BE2C (cell line): ENCODE results near the gene ARPC2.

Experiments used
- DNase-seq: peaks from one replicate; pipeline ENCODE4 v3.0.0-alpha.2; 2020
- H3K27me3 ChIP-seq: fragments of 250-450 bp; sonication (Bioruptor Pico); 2 replicates; pipeline ENCODE4 v1.5.1; 2020; ENCODE audit warnings: mild to moderate bottlenecking
- H3K36me3 ChIP-seq: fragments of 250-450 bp; sonication (Bioruptor Pico); 2 replicates; pipeline ENCODE4 v1.5.1; 2020; ENCODE audit warnings: mild to moderate bottlenecking
- H3K4me1 ChIP-seq: fragments of 250-450 bp; sonication (Bioruptor Pico); 2 replicates; pipeline ENCODE4 v1.5.1; 2020
- H3K4me3 ChIP-seq: 2 replicates; pipeline ENCODE4 v1.5.1; 2011; ENCODE audit warnings: low read depth, low read length
- H3K9me3 ChIP-seq: fragments of 250-450 bp; sonication (Bioruptor Pico); 2 replicates; pipeline ENCODE4 v1.5.1; 2020
- CTCF ChIP-seq: IDR thresholded peaks from 2 replicates; pipeline ENCODE4 v1.5.1; 2012; ENCODE audit warnings: mild to moderate bottlenecking, low read depth, low read length

The ARPC2 gene

GRCh38 chr2:218179782-218180181 is 37.2 kb upstream of the ARPC2 start:
- DNase-seq: no peak
- Histone ChIP-seq H3K36me3 (no peaks in the 10 kb centered on the region), H3K4me1 (no peaks in the 10 kb centered on the region), H3K27me3 (no peaks in the 10 kb centered on the region), H3K9me3 (no peaks in the 10 kb centered on the region), H3K4me3 (no peak overlapping the region)
- no peak for TF ChIP-seq CTCF

- Histone ChIP-seq H3K36me3 (no peaks in the 10 kb centered on the region), H3K4me3 (no peak overlapping the region), H3K27me3 (no peaks in the 10 kb centered on the region), H3K4me1 (no peaks in the 10 kb centered on the region), H3K9me3 (no peaks in the 10 kb centered on the region)
- DNase-seq: no peak
- no peak for TF ChIP-seq CTCF
These were observed 36.4 kb upstream of the ARPC2 start for GRCh38 chr2:218180467-218181114.

- TF ChIP-seq CTCF: no peak
- no peaks in the 10 kb centered on the region for H3K36me3 ChIP-seq
- no peaks in the 10 kb centered on the region for H3K27me3 ChIP-seq
These were observed 32.7 kb upstream of the ARPC2 start for GRCh38 chr2:218184331-218184730.

GRCh38 chr2:218186355-218186766 is 30.6 kb upstream of the ARPC2 start:
- H3K4me1 ChIP-seq: no peaks in the 10 kb centered on the region
- TF ChIP-seq CTCF: peak; percentile 83

More at GRCh38 chr2:218184331-218184730, 32.7 kb upstream of the ARPC2 start:
- no peaks in the 10 kb centered on the region for H3K4me1 ChIP-seq
- DNase-seq: no peak
- no peaks in the 10 kb centered on the region for H3K9me3 ChIP-seq
- H3K4me3 ChIP-seq: no peak overlapping the region

GRCh38 chr2:218186876-218187275 is 30.1 kb upstream of the ARPC2 start:
- Histone ChIP-seq H3K9me3 (no peaks in the 10 kb centered on the region), H3K4me1 (no peaks in the 10 kb centered on the region), H3K27me3 (no peaks in the 10 kb centered on the region), H3K36me3 (no peaks in the 10 kb centered on the region), H3K4me3 (no peak overlapping the region)
- no peak for DNase-seq
- no peak for TF ChIP-seq CTCF

More at GRCh38 chr2:218186355-218186766, 30.6 kb upstream of the ARPC2 start:
- Histone ChIP-seq H3K36me3 (no peaks in the 10 kb centered on the region), H3K4me3 (no peak overlapping the region), H3K27me3 (no peaks in the 10 kb centered on the region), H3K9me3 (no peaks in the 10 kb centered on the region)
- DNase-seq: peak; percentile 64

GRCh38 chr2:218187296-218188015 is 29.5 kb upstream of the ARPC2 start:
- no peaks in the 10 kb centered on the region for H3K27me3 ChIP-seq
- no peaks in the 10 kb centered on the region for H3K9me3 ChIP-seq
- no peaks in the 10 kb centered on the region for H3K4me1 ChIP-seq
- no peak for TF ChIP-seq CTCF
- H3K4me3 ChIP-seq: no peak overlapping the region
- no peaks in the 10 kb centered on the region for H3K36me3 ChIP-seq
- no peak for DNase-seq
